GM21423 (cell line): ENCODE measurements around the gene ARID1B.
"Not testable (repeated sequence)": the region's sequence is repeated elsewhere in the genome, so short reads cannot be mapped to it uniquely, and the experiment has no call there.

Experiments used
- ATAC-seq: cut with Tn5 transposase; IDR thresholded peaks from one replicate; pipeline ENCODE4 v1.9.1; 2021; ENCODE audit warnings: mild to moderate bottlenecking, moderate library complexity; ENCODE audit not compliant: unreplicated experiment

Gene ARID1B

GRCh38 chr6:157038610-157039009 is 261.4 kb downstream of the ARID1B start:
- no peak for ATAC-seq

GRCh38 chr6:157039639-157040038 is 262.5 kb downstream of the ARID1B start:
- ATAC-seq: not testable (repeated sequence)

GRCh38 chr6:157040191-157040590 is 263.0 kb downstream of the ARID1B start:
- ATAC-seq: no peak

GRCh38 chr6:157045831-157046454 is 268.8 kb downstream of the ARID1B start:
- ATAC-seq: no peak

- no peak for ATAC-seq
These were observed 269.6 kb downstream of the ARID1B start for GRCh38 chr6:157046776-157047175.

GRCh38 chr6:157047328-157047727 is 270.1 kb downstream of the ARID1B start:
- ATAC-seq: no peak

GRCh38 chr6:157047951-157048350 is 270.8 kb downstream of the ARID1B start:
- no peak for ATAC-seq

GRCh38 chr6:157049133-157049532 is 272.0 kb downstream of the ARID1B start:
- ATAC-seq: no peak

- no peak for ATAC-seq
These were observed 273.5 kb downstream of the ARID1B start for GRCh38 chr6:157050537-157051265.

- peak; percentile 86 for ATAC-seq
These were observed 277.4 kb downstream of the ARID1B start for GRCh38 chr6:157054531-157054979.

GRCh38 chr6:157055863-157056262 is 278.7 kb downstream of the ARID1B start:
- ATAC-seq: no peak

- ATAC-seq: no peak
These were observed 279.1 kb downstream of the ARID1B start for GRCh38 chr6:157056275-157056674.

- ATAC-seq: no peak
These were observed 281.4 kb downstream of the ARID1B start for GRCh38 chr6:157058574-157058973.

GRCh38 chr6:157059781-157060180 is 282.6 kb downstream of the ARID1B start:
- no peak for ATAC-seq

- ATAC-seq: no peak
These were observed 283.3 kb downstream of the ARID1B start for GRCh38 chr6:157060440-157060952.

GRCh38 chr6:157061770-157062594 is 284.8 kb downstream of the ARID1B start:
- ATAC-seq: no peak

GRCh38 chr6:157063176-157063905 is 286.2 kb downstream of the ARID1B start:
- ATAC-seq: no peak

GRCh38 chr6:157063923-157064322 is 286.7 kb downstream of the ARID1B start:
- no peak for ATAC-seq

GRCh38 chr6:157064502-157064901 is 287.3 kb downstream of the ARID1B start:
- no peak for ATAC-seq

GRCh38 chr6:157065366-157065765 is 288.2 kb downstream of the ARID1B start:
- no peak for ATAC-seq
